ENCODE measurements around the gene SUFU.

The SUFU gene

GRCh38 chr10:102650655-102651454, 147.1 kb downstream of the SUFU start:
- no peaks in the 10 kb centered on the region for H3K9me3 ChIP-seq (ENCODE audit: insufficient read depth, low read length)
- peaks cover 48% of the 10 kb centered on the region for H4K20me1 ChIP-seq (ENCODE audit: insufficient read depth, low read length)
- peaks cover 68% of the 10 kb centered on the region for H3K79me2 ChIP-seq (ENCODE audit: low read length)
- peaks cover 9% of the 10 kb centered on the region for H3K36me3 ChIP-seq (replicated peaks; ENCODE audit: low read depth, low read length)
- peak overlapping the region; percentile 96 for H3K27ac ChIP-seq (ENCODE audit: low read length)
- TF ChIP-seq EZH2phosphoT487 (IDR thresholded peaks at IDR 0.05; ENCODE audit: low read depth), result no peak
- TF ChIP-seq, protein P1, sequence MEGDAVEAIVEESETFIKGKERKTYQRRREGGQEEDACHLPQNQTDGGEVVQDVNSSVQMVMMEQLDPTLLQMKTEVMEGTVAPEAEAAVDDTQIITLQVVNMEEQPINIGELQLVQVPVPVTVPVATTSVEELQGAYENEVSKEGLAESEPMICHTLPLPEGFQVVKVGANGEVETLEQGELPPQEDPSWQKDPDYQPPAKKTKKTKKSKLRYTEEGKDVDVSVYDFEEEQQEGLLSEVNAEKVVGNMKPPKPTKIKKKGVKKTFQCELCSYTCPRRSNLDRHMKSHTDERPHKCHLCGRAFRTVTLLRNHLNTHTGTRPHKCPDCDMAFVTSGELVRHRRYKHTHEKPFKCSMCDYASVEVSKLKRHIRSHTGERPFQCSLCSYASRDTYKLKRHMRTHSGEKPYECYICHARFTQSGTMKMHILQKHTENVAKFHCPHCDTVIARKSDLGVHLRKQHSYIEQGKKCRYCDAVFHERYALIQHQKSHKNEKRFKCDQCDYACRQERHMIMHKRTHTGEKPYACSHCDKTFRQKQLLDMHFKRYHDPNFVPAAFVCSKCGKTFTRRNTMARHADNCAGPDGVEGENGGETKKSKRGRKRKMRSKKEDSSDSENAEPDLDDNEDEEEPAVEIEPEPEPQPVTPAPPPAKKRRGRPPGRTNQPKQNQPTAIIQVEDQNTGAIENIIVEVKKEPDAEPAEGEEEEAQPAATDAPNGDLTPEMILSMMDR (IDR thresholded peaks at IDR 0.05; ENCODE audit: low read depth, low read length), result no peak
- H3K27me3 ChIP-seq (ENCODE audit: low read depth, low read length), result no peaks in the 10 kb centered on the region
- H3K4me2 ChIP-seq (ENCODE audit: low read length), result peak overlapping the region; percentile 86
- H2AFZ ChIP-seq (ENCODE audit: low read depth, low read length), result no peak overlapping the region
- peaks cover 64% of the 10 kb centered on the region for H3K4me1 ChIP-seq (ENCODE audit: low read length)
- H3K4me3 ChIP-seq (ENCODE audit: low read length), result peak overlapping the region; percentile 43
- H3K9ac ChIP-seq (ENCODE audit: low read length), result peak overlapping the region; percentile 57; the same call in 1 of the 2 replicates

DNA sequence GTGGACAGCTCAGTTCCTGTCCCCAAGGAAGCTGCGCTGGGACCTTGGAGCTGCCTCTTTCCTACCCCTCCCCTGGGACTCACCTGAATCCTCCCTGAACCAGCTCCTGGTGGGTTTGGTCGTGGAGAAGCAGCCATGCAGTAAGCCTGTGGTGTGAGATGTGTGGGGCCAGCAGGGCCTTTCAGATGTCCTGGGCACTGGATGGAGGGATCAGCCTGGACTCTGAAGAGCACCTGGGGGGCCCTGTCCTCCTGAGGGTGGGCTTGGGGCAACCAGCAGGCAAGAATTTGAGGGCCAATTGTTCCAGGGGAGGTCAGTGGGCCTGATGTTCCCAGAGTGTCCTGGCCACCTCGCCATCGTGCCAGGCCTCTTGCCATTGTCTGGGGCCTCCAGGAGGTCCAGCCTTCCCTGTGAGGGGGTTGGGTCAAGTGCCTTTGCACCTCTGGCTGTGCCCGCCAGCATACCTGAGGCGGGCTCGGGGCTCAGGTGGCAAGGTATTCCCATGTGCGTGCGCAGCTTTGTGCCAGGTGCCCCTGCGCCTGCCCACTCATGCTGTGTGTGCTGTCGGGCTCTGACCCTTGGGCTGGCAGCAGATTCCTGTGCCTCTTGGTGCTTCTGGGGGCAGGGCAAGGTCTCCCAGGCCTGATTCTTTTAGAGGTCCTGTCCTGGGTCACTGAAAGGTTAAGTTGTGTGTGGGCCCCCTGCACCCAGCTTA, 147.8 kb downstream of the SUFU start:
- TF ChIP-seq EZH2phosphoT487 (IDR thresholded peaks at IDR 0.05; ENCODE audit: low read depth), result no peak
- TF ChIP-seq, protein P1 (IDR thresholded peaks at IDR 0.05; ENCODE audit: low read depth, low read length), result no peak
- Histone ChIP-seq H3K9me3 (ENCODE audit: insufficient read depth, low read length) (no peaks in the 10 kb centered on the region), H3K36me3 (replicated peaks; ENCODE audit: low read depth, low read length) (peaks cover 9% of the 10 kb centered on the region), H3K4me1 (ENCODE audit: low read length) (peaks cover 57% of the 10 kb centered on the region), H3K79me2 (ENCODE audit: low read length) (peaks cover 61% of the 10 kb centered on the region), H3K4me3 (ENCODE audit: low read length) (peak overlapping the region; percentile 43), H3K27ac (ENCODE audit: low read length) (peak overlapping the region; percentile 96), H3K4me2 (ENCODE audit: low read length) (peak overlapping the region; percentile 86), H3K27me3 (ENCODE audit: low read depth, low read length) (no peaks in the 10 kb centered on the region), H3K9ac (ENCODE audit: low read length) (peak overlapping the region; percentile 57; the same call in 1 of the 2 replicates), H2AFZ (ENCODE audit: low read depth, low read length) (no peak overlapping the region), H4K20me1 (ENCODE audit: insufficient read depth, low read length) (peaks cover 42% of the 10 kb centered on the region)

DNA sequence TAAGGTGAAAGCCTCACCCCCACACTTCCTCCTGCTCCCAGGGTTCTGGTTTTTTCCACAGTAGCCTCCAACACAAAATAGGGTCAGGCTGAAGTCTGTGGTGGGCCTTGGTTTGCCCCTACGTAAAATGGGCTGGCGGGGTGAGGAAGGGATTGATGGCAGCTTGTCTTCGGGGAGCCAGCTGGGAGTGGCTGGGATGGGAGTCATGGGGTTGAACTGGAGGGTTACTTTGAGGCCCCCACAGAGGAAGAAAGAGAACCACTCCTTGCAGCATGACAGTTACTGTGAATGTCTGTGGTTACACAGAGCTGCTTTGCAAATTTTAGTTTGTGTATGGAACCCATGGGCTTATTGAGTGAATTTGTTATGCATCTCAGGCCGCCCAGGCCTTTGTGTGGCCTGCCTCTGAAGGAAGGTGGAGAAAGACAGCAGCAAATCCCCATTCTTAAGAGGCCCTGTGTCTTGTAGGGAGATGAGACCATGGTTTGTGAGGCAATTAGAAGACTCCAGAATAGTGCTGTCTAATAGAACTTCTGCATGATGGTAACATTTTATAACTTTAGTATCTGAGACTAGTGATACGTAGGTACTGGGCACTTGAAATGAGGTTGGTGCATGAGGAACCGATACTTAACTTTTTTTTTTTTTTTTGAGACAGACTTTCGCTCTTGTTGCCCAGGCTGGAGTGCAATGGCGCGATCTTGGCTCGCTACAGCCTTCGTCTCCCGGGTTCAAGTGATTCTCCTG, 148.6 kb downstream of the SUFU start:
- Histone ChIP-seq H3K79me2 (ENCODE audit: low read length) (peaks cover 53% of the 10 kb centered on the region), H3K9me3 (ENCODE audit: insufficient read depth, low read length) (no peaks in the 10 kb centered on the region), H4K20me1 (ENCODE audit: insufficient read depth, low read length) (peaks cover 35% of the 10 kb centered on the region)

More for the DNA sequence above, 148.6 kb downstream of the SUFU start:
- Histone ChIP-seq H3K36me3 (replicated peaks; ENCODE audit: low read depth, low read length) (peaks cover 9% of the 10 kb centered on the region), H3K9ac (ENCODE audit: low read length) (peak overlapping the region; percentile 57; the same call in 1 of the 2 replicates), H3K4me2 (ENCODE audit: low read length) (peak overlapping the region; percentile 86), H3K4me1 (ENCODE audit: low read length) (peaks cover 52% of the 10 kb centered on the region), H3K4me3 (ENCODE audit: low read length) (peak overlapping the region; percentile 43), H2AFZ (ENCODE audit: low read depth, low read length) (no peak overlapping the region), H3K27ac (ENCODE audit: low read length) (peak overlapping the region; percentile 96), H3K27me3 (ENCODE audit: low read depth, low read length) (no peaks in the 10 kb centered on the region)
- TF ChIP-seq EZH2phosphoT487 (IDR thresholded peaks at IDR 0.05; ENCODE audit: low read depth), result no peak
- TF ChIP-seq, protein P1 (IDR thresholded peaks at IDR 0.05; ENCODE audit: low read depth, low read length), result no peak
